ENCODE measurements around the gene SMC6. TPM values are rescaled to one million over a fixed set of nuclear protein-coding genes. Genes with fewer than 3 reads are reported as not detected.

SMC6 gene
- total RNA-seq, 1 donor from 2014 or later, result 32.7 TPM

DNA sequence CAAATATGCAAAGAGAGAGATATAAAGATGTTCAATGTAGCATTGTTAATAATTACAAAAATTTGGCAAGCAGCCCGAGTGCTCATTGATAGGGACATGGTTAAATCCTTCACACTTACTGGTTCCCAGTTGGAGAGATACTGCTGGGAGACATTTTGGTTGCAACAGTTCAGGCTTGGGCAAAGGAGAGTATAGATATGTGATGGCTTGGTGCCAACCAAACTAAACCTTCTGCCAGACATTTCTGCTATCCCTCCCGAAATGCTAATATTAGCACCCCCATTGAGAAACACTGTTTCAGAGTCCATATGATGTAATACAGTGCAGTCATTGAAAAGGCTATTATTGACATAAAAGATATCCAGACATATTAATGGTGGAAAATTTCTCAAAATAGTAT, 11.8 kb upstream of the SMC6 start:
- no peak for DNase-seq (ENCODE audit: low spot score)

DNA sequence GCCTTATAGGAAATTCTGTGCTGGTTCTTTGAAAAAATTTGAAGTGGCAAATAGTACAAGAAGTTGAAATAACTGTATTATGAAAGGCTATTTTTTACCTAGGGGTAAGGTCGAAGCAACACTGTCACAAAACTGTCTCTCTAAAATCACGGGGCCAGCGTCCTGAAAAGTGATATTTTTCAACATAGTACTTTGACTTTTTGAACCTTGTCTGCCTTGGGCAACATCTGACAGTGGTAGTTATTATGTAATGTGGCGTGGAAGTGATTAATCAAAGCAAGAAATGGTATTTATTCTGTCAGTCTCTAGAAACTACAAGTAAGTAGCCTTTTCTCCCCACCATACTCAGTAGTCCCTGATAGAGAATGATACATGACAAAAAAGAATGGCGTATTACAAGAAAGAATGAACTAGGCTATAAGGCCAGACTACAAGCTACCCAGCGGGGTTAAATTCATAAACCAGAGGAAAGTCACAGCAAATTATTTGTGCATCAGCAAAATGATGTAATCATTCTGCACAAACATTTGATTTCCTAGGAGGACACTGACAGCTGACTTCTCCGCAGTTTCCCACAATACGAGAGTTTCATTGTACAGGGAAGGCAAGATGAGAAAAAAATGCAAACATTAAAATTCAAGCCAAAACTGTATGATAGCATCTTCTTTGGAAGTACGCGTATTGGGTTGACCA, 10.2 kb upstream of the SMC6 start:
- DNase-seq (ENCODE audit: low spot score), result no peak

DNA sequence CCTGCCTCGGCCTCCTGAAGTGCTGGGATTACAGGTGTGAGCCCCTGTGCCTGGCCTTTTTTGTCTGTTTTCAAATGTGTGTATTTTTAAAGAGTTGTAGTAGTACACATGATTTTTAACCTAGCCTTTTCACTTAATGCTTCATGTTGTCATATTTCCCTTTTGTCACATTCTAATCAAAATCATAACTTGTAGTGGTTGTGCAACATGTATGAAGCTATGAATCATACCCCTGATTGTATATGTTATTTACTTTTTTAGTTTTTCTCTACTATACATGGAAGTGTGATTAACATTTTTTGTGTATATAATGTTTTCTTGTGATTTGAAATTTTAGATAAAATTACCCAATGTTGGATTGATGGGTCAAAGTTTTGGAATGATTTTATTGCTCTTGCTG, 8.8 kb upstream of the SMC6 start:
- DNase-seq (ENCODE audit: low spot score), result no peak

DNA sequence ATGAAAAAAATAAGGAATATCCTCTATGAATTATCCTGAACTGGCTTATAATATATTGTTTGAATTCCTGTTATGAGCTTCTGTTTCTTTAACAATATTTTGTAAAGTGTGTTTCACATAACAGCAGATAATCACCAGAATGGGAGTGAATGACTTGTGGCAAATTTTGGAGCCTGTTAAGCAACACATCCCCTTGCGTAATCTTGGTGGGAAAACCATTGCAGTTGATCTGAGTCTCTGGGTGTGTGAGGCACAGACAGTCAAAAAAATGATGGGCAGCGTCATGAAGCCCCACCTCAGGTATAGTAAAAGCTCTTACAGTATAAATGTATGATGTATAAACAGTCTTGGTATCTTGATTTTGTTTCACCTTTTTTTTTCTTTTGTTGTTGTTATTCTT, 6.2 kb upstream of the SMC6 start:
- DNase-seq (ENCODE audit: low spot score), result no peak

DNA sequence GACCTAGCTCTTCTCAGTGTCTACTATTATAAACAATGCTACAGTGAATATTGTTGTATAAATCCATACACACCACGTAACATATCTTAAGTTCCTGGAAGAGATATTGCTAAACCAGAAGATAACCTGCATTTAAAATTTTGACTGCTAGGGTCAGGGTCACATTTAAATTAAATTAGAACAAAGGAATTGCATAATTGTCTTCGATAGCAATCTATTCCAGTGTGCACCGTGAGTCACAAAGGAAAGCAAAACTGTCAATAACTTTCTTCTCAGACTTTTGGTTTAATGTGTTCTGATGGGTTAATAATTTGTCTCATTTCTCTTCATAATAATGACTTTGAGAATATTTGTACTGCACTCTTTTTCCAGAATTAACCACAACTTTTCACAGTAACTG, 4.5 kb upstream of the SMC6 start:
- no peak for DNase-seq (ENCODE audit: low spot score)

DNA sequence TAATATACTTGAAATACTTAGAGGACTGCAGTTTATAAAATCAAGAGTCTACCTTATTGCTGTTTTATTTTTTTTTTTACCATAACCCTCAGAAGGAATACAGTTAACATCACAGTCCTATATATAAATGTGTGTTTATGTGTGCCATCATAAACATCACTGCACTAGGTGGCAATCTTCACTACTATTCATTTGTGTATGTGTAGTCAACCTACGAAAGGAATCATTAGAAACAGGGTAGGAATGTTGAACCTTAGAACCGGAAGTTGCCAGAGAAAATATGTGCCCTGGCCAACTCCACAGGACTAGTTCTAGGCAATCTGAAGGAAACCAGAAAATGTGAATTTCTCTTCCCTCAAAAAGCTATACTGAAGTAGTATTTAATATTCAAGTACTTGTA, 3.7 kb upstream of the SMC6 start:
- peak; percentile 19 for DNase-seq (ENCODE audit: low spot score)

DNA sequence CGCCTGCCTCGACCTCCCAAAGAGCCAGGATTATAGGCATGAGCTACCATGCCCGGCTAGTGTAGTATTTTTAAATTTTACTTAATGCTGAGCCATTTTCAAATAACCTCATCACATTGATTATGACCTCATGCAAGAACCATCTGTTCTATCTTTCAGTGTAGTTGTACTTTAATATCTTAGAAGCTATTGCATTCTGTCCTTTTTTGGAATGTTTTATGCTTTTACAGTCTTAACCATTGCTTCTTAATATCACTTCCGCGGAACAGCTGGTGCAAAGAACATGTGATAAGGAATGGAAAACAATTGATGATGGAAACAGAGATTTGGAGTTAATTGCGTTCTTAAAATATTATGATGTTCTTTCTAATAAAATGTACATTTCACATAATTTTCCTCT, 3.1 kb upstream of the SMC6 start:
- DNase-seq (ENCODE audit: low spot score), result no peak

DNA sequence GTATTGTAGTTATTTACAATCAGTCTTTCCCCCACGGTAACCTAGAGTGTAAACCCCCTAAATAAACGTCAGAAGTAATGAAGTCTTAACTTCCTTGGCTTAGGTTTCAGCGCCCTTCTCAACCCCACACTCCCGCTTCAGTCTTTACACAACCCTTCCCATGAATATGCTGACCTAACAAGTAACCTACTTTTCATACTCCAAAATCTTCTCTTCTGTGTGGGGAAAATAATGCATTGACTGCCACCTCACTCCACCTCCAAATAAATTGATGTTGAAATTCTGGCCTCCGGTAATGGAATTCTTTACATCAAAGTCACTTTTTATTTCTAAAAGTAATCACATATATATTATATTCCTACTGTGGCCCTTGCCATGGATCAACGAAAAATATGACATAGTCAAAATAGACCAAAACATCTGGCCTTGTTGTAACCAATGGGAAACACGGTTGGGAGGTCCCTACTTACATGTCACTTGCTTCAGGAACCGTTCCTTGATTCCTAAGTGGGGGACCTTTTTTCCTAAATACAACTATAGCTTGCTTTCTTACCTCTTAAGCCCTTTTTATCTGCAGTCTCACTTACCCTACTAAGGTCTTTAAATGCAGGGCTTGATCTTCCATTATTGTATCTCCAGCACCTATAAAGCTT, 1.3 kb upstream of the SMC6 start:
- no peak for DNase-seq (ENCODE audit: low spot score)

DNA sequence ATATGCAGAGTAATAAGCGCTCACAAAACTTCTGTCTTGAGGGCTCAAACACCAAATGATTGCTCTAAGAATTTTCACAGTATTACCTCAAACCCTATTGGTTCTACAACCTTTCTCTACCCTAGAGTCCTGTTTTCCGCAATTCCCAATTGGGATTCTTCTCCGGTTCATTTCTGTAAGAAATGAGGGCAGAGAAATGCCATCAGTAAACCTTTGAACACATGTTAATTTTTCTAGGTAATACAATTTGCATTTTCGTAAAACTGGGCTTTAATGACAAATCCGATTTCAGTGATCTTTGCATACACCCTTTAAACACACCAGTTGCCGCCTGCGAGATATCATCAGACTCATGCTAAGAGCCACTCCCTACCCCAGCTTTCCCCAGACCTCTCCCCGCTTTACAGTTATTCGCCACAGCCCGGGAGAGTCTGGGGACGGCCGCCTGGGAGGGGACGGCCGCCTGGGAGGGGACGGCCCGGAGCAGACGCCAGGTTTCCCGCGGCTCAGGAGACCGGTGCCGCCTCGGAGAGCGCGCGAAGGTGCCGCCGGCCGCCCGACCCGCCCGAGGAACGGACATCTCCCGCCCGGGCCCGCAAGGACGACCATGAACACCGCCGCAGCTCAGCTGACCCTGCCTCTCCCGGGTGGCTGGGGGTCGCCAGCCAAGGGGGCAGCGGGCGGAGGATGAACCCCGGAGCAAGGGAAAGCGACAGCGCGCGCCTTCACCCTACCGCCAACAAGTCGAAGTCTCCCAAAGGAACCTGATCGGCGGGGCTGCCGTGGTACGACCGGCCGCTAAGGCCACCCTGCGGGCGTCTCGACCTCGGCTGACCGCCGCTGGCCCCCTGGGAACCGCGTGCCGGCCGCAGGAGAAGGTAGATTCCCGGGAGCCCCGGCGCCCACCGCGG, 463 bp downstream of the SMC6 start:
- peak; percentile 43 for DNase-seq (ENCODE audit: low spot score)

DNA sequence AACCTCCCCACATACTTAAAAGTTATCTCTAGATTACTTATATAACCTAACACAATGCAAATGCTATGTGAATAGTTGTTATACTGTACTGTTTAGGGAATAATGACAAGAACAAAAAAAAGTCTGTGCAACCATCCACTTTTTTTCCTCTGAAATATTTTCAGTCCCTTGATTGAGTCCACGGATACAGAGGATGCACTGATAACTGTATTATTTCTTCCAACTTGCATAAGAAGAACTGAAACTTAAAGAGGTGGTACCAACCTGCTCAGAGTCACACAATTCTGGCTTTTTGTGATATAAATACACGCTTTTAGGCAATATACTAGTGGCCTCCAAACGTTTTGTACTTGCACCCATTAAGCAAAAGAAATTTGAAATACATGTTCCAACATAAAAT, 1.4 kb downstream of the SMC6 start:
- no peak for DNase-seq (ENCODE audit: low spot score)

DNA sequence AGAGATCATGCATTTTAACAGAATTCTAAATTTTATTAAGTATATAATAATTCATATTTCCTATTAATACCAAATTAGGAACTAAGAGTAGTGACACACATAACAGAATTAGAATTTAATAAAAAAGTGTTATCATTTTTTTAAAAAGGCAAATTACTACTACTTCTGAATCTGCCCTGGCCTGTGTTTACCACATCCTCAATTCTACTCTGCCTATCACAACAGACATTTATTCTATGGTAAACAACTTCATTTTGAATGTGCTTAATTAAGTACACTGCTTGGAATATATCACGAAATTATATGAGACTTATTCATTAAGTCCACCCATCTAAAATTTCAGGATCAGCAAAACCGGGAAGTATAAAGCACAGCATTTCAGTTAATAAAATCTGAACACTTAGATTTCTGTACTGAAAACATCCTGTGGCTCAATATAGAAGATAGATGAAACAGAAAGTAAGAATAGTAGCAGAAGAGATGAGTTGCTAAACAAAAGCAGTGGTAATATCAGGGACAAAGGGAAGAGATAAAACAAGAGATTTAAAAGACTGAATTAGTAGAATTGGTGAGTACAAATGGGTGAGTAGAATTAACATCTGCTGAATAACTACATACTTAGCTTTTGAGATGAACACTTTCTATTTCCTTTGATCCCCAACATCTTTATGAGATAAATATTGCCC, 3.7 kb downstream of the SMC6 start:
- no peak for DNase-seq (ENCODE audit: low spot score)

DNA sequence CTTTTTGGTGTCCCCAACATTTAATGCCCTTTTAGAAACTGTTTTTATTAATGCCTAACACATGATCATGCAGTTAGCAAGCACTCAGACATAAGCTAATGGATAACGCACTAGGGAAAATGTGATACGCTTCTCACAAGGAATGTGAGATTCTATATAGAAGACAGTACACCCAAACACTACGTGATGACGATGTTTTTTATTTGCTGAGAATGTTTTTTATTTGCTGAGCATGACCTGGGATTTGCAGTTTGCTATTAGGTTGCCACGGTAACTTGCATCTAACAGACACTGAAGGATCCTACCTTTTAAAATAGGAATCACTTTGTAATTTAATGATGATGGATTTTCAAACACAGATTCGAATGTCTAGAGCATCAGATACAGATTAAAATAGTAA, 4.9 kb downstream of the SMC6 start:
- no peak for DNase-seq (ENCODE audit: low spot score)

DNA sequence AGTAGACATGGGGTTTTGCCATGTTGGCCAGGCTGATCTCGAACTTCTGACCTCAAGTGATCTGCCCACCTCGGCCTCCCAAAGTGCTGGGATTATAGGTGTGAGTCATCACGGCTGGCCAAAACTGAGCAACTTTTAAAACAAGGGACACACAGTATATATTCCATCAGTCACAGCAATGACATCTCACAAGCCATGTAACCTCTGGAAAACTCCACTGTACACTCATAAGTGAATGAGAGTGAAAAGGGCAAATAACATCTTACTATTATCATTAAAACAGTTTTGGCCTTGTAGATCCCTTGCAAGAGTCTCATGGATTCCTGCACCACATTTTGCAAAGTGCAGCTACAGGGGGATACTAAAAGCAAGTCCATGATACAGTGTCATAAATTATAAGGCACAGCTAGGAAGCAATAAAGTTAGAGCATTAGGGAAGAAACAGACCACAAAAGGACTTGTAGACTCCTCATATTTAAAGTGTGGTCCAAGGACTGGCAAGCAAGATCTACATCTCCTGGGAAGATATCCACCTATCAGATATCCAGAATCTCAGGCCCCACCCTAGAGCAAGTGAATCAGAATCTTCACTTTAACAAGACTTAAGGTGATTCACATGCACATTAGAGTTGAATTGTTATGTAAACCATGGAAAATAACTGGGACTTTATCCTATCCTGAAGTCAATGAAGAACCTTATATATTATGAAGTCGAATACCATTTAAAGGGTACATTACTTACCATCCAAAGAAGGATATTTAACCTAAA, 5.7 kb downstream of the SMC6 start:
- DNase-seq (ENCODE audit: low spot score), result no peak

DNA sequence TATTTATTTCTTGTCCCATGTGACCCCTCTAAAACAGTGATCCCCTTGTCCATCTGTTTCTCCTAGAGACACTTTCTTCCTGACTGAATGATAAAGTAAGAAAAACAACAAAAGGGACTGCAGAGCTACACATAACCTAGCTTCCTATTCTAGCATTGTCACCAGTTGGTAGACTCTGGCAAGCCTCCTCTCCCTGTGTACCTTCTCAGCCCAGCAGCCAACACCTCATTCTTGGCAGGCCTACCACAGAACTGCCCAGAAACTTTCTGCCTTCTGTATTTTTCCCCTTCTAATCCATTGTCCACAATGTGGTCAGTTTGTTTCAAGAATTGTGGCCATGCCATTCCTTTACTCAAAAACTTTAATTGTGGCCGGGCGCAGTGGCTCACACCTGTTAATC, 13.4 kb downstream of the SMC6 start:
- DNase-seq (ENCODE audit: low spot score), result no peak

DNA sequence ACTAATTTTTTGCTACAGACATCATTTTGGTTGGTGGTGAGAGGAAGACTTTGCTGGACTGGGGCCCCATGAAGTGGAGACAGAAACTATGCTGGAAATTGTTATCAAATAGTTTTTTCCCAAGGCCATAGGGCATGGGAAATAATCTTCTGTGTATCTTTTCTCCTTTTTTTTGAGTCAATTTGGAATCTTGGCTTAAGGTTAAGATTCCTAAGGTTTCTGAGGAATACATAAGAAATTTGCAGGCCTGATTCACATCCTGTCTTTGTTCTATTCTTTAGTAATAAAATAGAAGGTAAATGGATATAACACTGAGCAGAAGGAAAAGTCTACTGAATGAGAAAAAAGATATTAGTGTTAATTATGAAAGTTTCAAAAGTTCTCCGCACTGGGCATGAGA, 16.6 kb downstream of the SMC6 start:
- DNase-seq (ENCODE audit: low spot score), result no peak

DNA sequence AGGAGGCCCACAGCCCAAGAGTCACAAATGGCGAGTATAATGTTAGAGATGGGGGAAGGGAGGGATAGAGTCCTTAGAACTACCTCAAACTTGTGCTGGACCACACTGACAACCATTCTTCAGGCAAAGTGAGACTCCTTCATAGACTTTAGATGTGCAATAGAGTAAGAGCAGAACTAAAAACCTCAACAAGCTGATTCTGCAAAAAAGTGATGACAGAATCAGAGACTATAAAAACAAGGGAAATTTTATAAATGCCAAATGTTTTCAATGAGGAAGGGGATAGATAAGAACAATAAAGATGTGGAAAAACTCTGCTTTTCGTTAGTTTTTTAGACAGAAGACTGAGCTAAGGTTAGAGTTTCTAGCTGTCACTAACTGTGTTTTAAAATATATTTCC, 17.7 kb downstream of the SMC6 start:
- DNase-seq (ENCODE audit: low spot score), result no peak

DNA sequence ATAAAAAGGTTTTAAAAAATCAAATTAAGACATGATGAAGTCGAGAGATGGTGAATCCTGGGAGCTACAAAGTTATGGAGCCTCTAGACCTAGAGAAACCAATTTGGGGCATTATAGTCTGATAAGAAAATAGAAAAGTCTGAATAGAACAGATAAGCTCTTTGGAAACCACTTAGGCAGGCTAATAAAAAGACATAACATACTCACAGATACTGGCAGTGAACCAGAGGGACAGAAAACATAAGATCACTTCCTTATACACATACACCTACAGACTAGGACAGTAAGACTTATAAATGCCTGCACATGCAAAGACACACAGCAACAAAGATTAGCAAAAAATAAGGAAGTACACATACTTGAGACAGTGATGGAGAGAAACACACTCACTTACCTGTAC, 20.0 kb downstream of the SMC6 start:
- DNase-seq (ENCODE audit: low spot score), result no peak

DNA sequence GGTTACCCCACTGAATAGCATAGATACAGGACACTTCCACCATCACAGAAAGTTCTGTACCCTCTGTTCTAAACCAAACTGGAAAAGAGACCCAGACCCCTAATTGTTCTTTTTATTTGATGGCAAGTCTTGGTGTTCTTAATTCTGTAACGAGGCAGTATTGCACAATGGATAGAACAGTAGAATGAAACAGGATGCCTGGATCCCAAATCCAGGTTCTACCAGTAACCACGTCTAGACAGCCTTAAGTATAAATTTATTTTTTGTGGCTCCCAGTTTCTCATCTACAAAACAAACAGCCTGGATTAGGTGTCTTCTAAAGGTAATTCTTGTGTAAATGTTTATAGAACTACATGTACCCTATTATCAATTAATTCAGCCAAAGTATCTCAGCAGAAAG, 23.7 kb downstream of the SMC6 start:
- no peak for DNase-seq (ENCODE audit: low spot score)

DNA sequence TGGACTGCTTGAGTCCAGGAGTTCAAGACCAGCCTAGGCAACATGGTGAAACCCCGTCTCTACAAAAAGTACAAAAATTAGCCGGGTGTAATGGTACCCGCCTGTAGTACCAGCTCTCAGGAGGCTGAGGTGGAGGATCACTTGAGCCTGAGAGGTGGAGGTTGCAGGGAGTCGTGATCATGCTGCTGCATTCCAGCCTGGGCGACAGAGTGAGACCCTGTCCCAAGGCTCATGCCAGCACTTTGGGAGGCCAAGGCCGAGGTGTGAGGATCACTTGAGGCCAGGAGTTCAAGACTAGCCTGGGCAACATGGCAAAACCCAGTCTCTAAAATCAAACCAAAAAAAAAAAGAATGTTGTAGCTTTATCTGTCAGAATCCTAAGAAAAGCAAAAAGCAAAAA, 25.4 kb downstream of the SMC6 start:
- DNase-seq (ENCODE audit: low spot score), result no peak

DNA sequence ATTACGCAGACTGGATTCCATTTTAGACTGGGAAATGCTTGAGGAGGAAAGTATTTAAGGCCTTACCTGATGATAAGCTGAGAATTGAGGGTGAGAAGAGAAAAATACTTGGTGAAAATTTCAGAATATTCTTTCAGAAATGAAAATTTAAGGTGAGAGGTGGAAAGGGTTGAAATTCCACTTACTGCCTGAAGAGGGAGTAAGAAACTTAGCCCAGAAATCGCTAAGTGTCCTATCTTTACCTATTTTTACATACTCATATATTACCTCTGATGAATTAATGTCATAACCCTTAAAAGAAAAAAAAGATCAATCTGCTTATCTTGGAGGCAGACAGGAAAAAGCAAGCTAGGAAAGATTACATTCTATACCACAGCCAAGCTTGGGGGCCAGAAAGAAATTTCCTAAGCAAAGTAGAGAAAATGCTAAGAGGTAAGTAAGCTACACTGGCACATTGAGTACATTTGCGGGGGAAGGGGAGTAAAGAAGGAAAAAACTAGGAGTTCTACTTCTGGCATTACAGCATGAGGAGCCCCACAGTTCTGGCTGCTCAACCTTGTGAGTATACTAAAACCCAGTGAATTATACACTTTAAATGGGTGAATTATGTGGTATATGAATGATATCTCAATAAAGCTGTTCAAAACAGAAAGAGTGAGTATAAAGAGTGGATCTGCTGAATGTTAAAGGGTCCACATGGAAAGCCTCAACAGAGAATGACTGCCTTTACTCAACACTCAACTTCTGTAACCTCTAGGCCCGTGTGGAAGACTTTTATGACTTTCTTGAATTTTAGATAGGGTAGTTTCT, 33.8 kb downstream of the SMC6 start:
- DNase-seq (ENCODE audit: low spot score), result no peak

DNA sequence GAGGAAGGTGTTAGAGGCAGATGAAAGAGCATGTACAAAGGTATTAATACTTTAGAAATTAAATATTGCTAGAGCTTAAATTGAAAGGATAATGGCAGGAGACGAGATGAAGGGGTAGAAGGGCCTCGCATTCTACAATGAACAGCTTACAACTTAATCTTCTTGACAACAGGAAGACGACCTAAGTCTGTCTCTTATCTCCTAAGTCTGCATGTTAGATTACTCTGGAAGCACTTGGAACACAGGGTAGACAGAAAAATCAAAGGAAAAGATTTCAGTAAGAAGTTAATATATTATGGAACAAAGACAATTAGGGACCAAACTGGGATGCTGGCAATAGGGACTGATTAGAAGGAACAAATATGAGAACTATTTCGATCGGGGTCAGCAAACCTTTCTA, 34.9 kb downstream of the SMC6 start:
- no peak for DNase-seq (ENCODE audit: low spot score)

All from umbilical cord (tissue), 2 donors.